ENCODE data around the gene CC2D1A. TPM values are rescaled to one million over a fixed set of nuclear protein-coding genes. Genes with fewer than 3 reads are reported as not detected.

Gene CC2D1A
- total RNA-seq, 1 donor = 16.6 TPM

- no peak for DNase-seq (ENCODE audit: low read depth)
- TF ChIP-seq CTCF (IDR thresholded peaks at IDR 0.05; ENCODE audit: insufficient read depth, low read length) = no peak
- H3K4me3 ChIP-seq (ENCODE audit: low read depth, low read length) = no peak overlapping the region
These were observed 15.9 kb upstream of the CC2D1A start for GRCh38 chr19:13890136-13890535.

DNA sequence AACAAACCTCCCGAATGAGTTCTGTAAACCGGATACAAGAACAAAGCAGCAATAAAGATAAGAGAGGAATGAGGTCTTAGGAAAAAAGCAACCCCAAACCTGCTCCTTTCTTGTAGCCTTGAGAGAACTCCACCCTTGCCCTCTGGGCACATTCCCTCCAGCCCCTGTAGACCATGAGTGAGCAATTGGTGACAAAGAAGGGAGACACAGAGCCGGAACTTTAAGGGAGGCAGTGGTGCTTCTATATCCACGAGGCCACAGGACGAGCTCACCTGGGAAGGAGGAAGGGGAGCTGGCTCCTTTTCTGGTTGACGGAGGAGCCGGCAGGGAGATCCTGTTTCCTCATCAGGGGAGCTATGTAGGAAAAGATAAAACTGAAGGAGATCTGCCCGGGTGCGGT lies 13.1 kb upstream of the CC2D1A start:
- no peak for TF ChIP-seq CTCF (IDR thresholded peaks at IDR 0.05; ENCODE audit: insufficient read depth, low read length)
- no peak for DNase-seq (ENCODE audit: low read depth)
- H3K4me3 ChIP-seq (ENCODE audit: low read depth, low read length) = no peak overlapping the region

DNA sequence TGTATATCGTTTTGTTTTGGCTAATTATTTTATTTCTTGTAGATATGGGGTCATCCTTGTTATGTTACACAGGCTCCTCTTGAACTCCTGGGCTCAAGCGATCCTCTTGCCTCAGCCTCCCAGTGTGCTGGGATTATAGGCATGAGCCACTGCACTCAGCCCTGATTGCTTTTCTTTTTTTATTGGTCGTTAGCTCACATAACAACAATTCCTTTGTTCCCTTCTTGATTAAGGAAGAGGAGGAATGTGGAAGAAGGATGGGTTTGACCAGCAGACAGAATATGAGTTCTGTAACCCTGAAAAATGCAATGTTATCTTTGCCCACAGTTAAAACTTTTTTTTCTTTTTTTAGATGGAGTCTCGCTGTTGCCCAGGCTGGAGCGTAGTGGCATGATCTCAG lies 11.4 kb upstream of the CC2D1A start:
- no peak overlapping the region for H3K4me3 ChIP-seq (ENCODE audit: low read depth, low read length)
- TF ChIP-seq CTCF (IDR thresholded peaks at IDR 0.05; ENCODE audit: insufficient read depth, low read length) = no peak
- DNase-seq (ENCODE audit: low read depth) = no peak

DNA sequence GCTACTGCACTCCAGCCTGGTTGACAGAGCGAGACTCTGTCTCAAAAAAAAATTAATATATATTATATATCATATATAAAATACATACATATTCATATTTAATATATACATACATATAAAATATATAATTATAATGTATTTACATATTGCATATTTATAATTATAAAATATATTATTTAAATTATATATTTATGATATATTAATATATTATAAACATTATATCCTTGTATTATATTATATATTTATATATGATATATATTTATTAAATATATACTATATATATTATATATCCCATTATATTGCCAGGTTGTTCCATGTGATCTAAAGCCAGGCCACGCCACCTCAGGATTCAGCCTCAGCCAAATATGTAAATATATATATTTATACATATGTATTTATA lies 9.8 kb upstream of the CC2D1A start:
- DNase-seq (ENCODE audit: low read depth) = no peak
- no peak overlapping the region for H3K4me3 ChIP-seq (ENCODE audit: low read depth, low read length)
- no peak for TF ChIP-seq CTCF (IDR thresholded peaks at IDR 0.05; ENCODE audit: insufficient read depth, low read length)

GRCh38 chr19:13899393-13899792 lies 6.6 kb upstream of the CC2D1A start:
- no peak for TF ChIP-seq CTCF (IDR thresholded peaks at IDR 0.05; ENCODE audit: insufficient read depth, low read length)
- no peak overlapping the region for H3K4me3 ChIP-seq (ENCODE audit: low read depth, low read length)
- DNase-seq (ENCODE audit: low read depth) = no peak

DNA sequence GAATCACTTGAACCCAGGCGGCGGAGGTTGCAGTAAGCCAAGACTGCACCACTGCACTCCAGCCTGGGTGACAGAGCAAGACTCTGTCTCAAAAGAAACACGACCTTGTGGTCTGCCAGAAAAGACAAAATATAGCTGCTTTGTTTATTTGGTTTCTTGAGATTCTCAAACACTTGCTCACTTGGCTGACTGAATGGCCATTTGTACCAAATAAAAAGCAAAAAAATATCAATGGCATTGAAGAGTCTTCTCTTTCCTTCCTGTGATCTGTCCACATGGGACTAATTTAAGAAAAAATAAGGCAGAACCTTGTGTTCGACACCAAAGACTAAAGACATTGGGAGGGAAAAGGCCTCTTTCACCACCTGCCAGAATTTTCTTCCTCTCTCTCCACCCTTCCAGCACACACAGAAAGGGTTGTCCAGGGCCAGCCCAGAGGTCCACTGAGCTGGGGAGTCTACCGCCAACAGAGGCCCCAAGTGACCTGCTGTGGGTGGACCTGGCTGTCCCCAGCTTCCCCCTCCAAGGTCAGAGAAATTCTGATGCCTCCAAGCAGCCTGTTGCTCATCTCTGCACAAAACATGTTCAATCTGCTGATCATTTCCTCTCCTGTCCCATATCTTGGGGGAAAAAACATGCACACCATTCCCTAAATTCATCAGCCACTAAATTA lies 6.0 kb upstream of the CC2D1A start:
- no peak for TF ChIP-seq CTCF (IDR thresholded peaks at IDR 0.05; ENCODE audit: insufficient read depth, low read length)
- H3K4me3 ChIP-seq (ENCODE audit: low read depth, low read length) = no peak overlapping the region
- no peak for DNase-seq (ENCODE audit: low read depth)

- H3K4me3 ChIP-seq (ENCODE audit: low read depth, low read length) = no peak overlapping the region
- no peak for DNase-seq (ENCODE audit: low read depth)
- peak; percentile 17 for TF ChIP-seq CTCF (IDR thresholded peaks at IDR 0.05; ENCODE audit: insufficient read depth, low read length)
These were observed 2.9 kb upstream of the CC2D1A start for GRCh38 chr19:13902993-13903555.
